NCI-H146 treated with DMSO at 0.1 percent for 48 hours (cell line): ENCODE results near the gene NCBP3.

Experiments
- DNase-seq: peaks from one replicate; lab custom pipeline; 2025; ENCODE audit not compliant: unreplicated experiment; lab: John Stamatoyannopoulos, UW

Gene NCBP3

DNA sequence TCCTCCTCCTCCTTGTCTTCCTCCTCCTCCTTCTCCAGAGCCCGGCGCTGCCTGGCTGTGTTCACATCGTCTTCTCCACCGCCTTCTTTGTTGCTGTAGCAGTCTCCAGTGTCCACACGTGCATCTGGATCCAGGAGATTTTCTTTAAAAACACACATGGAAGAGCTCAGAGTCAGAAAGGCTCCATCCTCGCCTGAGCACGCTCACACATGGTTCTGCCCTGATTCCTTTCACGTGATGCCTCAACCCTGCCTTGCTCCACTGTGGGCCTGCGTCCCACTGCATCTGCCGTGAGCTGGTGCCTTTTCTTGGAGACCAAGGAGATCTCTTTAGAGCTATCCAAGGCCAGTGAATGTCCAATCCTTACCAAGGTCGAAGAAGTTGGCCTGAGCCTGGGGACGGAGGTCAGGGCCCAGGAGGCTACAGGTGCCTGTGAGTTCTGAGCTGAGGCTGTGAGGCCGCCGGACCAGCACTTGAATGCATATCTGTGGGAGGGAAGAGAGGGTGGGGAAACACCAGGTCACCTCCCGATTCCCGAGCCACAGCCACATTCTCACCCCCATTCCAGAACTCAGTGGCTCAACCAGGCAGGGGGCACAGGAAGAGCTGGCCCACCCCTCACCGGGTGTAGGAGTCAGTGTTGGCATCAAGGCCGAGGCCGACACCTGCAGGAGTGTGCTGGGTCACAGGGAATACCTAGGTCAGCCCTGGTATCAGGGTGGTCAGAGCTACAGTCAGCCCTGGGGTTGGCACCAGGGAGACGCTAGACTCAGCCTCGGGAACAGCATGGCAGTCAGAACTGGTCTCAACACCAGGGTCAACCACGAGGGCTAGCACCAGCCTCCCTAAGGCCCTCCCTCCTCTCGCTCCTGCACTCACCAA is 84.8 kb downstream of the NCBP3 start:
- DNase-seq, result no peak

DNA sequence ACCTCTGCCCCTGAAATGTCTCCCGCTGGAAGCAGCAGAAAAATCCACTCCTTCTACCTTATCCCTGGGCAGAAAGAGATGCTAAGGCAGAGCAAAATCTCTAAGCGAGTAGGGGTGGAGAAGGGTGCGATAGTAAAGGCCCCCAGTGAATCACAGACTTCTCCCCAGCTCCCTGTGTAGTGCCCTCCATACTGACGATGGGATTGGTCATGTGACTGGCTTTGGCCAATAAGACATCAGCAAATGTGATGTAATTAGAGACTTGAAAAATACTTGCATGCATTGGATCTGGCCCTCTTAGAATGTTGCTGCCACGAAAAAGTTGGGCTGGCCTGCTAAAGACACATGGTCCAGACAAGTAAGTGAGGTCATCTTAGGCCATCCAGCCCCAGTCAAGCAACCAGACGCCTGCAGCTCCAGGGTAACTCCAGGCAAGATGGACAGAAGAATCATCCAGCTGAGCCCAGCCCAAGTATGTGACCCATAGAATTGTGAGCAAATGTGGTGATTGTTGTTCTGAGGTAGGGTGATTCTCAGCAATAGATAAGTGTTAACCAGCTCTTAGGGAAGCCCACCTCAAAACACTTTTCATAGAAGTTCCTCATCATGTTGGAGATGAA is 86.3 kb downstream of the NCBP3 start:
- DNase-seq, result no peak

DNA sequence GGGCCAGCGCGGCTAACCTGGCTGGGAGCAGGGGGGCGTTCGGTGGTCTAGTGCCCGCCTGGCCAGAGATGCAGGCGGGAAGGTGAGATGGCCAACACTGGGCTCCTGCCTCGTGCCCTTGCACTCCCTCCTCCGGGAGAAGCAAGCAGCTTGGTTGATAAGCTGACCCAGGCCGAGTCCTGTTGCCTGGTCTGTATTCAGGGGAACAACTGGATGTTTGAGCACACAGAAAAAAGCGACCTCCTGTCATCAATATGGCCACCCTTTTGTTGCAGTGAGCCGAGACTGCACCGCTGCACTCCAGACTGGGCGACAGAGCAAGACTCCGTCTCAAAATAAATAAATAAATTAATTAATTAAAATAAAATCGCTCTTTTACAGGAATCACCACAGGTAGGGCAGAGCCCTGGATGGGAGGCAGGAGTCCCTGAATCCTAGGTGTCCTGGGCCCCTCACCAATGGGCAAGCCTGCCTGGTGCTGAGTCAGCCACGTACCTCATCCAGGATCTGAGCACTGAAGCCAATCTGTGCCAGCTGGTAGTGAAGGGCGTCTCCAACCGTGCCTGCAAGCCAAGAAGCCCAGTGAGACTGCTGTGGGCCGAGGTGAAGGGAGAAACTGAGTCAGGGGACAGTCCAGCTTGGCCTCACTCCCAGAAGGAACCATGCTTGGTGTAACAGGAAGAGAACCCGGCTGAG is 90.6 kb downstream of the NCBP3 start:
- peak; percentile 59 for DNase-seq

DNA sequence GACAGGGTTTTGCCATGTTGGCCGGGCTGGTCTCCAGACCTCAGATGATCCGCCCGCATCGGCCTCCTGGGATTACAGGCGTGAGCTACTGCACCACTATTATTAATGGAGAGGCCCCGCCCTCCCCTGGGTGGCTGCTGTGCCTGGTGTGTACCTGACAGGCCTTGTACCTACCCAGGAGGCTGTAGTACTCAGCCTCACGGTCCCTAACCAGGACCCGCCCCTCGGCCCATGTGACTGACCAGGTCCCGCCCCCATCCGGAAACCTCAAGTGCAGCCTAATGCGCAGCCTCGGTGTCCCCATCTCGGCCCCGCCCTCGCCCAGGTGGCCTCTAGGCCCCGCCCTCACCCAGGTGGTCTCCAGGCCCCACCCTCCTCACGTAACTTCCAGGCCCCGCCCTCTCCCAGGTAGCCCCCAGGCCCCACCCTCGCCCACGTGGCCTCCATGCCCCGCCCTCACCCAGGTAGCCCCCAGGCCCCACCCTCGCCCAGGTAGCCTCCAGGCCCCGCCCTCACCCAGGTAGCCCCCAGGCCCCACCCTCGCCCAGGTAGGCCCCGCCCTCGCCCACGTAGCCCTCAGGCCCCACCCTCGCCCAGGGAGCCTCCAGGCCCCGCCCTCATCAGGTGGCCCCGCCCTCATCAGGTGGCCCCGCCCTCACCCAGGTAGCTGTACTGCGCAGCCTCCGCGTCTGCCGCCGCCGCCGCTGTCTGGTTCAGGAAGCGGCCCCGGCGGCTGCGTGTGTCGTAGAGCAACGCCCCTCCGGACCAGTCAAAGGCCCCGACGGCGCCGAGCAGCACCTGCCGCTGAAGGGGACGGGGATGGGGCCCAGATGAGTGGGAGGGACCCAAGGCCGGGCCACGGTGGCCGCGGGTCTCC is 91.3 kb downstream of the NCBP3 start:
- DNase-seq, result peak; percentile 97

DNA sequence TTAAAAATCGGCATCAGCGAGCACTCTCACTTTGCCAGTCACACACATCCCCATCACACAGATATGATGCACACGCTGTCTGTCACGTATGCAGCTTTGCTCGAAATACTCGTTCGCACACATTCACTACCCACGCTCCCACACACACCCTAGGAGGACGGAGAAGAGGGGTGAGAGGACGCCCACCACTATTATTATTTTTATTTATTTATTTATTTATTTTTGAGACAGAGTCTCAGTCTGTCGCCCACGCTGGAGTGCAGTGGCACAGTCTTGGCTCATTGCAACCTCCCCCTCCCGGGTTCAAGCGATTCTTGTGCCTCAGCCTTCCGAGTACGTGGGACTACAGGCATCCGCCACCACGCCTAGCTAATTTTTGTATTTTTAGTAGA is 92.0 kb downstream of the NCBP3 start:
- no peak for DNase-seq

DNA sequence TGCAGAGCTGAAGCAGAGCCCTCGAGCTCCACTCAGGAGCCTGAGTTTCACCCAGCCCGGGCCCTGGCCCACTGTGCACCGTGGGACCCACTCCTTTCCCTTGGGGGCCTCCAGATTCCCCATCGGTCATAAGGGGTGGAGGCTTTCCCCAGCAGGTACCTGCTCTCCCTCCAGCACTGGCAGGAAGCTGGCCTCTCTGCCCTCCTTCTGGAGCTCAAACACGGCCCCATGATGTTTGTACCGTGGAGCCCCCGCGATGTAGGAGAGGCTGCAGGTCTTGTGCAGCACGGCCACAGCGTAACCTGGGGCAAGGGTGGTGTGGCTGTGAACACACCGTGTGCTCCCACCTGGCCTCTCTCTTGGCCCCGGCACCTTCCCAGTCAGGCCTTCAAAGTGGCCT is 92.4 kb downstream of the NCBP3 start:
- DNase-seq, result no peak
